Epidermal melanocyte (primary cell): ENCODE data around the gene TIE1.
"Not testable (repeated sequence)": the region's sequence is repeated elsewhere in the genome, so short reads cannot be mapped to it uniquely, and the experiment has no call there.

Experiments used
- DNase-seq: peaks from one replicate; pipeline ENCODE4 v3.0.0; 2011; ENCODE audit warnings: low spot score; ENCODE audit not compliant: insufficient read length

The TIE1 gene

GRCh38 chr1:43358746-43359693 is 58.2 kb downstream of the TIE1 start, which contains the start of gene CDC20:
TSS of gene CDC20 (plus strand) at chr1:43358981. CDS start at chr1:43359216, 235 bp downstream.
- peak; percentile 91 for DNase-seq

- no peak for DNase-seq
Measured at GRCh38 chr1:43359696-43360095, 58.9 kb downstream of the TIE1 start.

GRCh38 chr1:43360616-43361015 is 59.8 kb downstream of the TIE1 start:
- DNase-seq, result no peak

GRCh38 chr1:43363283-43363934 is 62.6 kb downstream of the TIE1 start:
- no peak for DNase-seq

GRCh38 chr1:43363935-43364525 is 63.2 kb downstream of the TIE1 start:
- DNase-seq, result no peak

GRCh38 chr1:43365678-43366077 is 64.9 kb downstream of the TIE1 start:
- DNase-seq, result no peak

GRCh38 chr1:43366179-43366578 is 65.4 kb downstream of the TIE1 start:
- no peak for DNase-seq

- no peak for DNase-seq
Measured at GRCh38 chr1:43366601-43367025, 65.8 kb downstream of the TIE1 start.

- DNase-seq, result no peak
Measured at GRCh38 chr1:43367026-43367903, 66.5 kb downstream of the TIE1 start.

- peak; percentile 86 for DNase-seq
Measured at GRCh38 chr1:43367904-43368645, 67.3 kb downstream of the TIE1 start, which contains the start of gene ELOVL1. TSS of gene ELOVL1 (minus strand) at chr1:43368011. CDS start at chr1:43365609, 2,402 bp downstream.

- no peak for DNase-seq
Measured at GRCh38 chr1:43368646-43369020, 67.9 kb downstream of the TIE1 start.

- not testable (repeated sequence) for DNase-seq
Measured at GRCh38 chr1:43369779-43370178, 69.0 kb downstream of the TIE1 start.

- no peak for DNase-seq
Measured at GRCh38 chr1:43370564-43370963, 69.8 kb downstream of the TIE1 start.

- DNase-seq, result no peak
Measured at GRCh38 chr1:43372172-43372571, 71.4 kb downstream of the TIE1 start.
